GM12878 (cell line): ENCODE measurements around the gene KIAA2012.

ENCODE experiments used
- BCL11A ChIP-seq: IDR thresholded peaks from 2 replicates; pipeline ENCODE4 v1.6.1; 2011; ENCODE audit warnings: low read depth, low read length
- BHLHE40 ChIP-seq, 2 experiments: fragments of 450-650 bp in 1 of 2; IDR thresholded peaks; 2 replicates each; pipeline ENCODE4 v1.6.1; 2011 to 2017; ENCODE audit warnings: low read depth in 2 of 2, borderline replicate concordance in 1 of 2, improper control_type of control experiment in 1 of 2, low read length in 1 of 2, mild to moderate bottlenecking in 1 of 2
- CHD2 ChIP-seq: IDR thresholded peaks from 2 replicates; pipeline ENCODE4 v1.6.1; 2011; ENCODE audit warnings: low read depth, low read length, improper control_type of control experiment, borderline replicate concordance
- CREB1 ChIP-seq: IDR thresholded peaks from 2 replicates; pipeline ENCODE4 v1.6.1; 2012; ENCODE audit warnings: low read depth, mild to moderate bottlenecking, inconsistent platforms
- CTCF ChIP-seq, 3 experiments: IDR thresholded peaks in 2 of 3; conservative IDR thresholded peaks in 1 of 3; 2 replicates each; pipeline ENCODE4 v1.5.1; 2011; ENCODE audit warnings: low read depth in 3 of 3, low read length in 3 of 3, mild to moderate bottlenecking in 3 of 3, control low read depth in 2 of 3, moderate library complexity in 2 of 3, inconsistent platforms in 1 of 3, mixed read lengths in 1 of 3; ENCODE audit not compliant: control insufficient read depth in 2 of 3, insufficient read depth in 1 of 3; ENCODE audit errors: extremely low read depth in 1 of 3
- EED ChIP-seq: sonication (generic); IDR thresholded peaks from 2 replicates; pipeline ENCODE4 v1.6.1; 2016; ENCODE audit warnings: antibody characterized with exemption, low read depth
- ESRRA ChIP-seq: IDR thresholded peaks from 2 replicates; pipeline ENCODE4 v1.6.1; 2012; ENCODE audit warnings: mild to moderate bottlenecking, low read length, improper control_type of control experiment
- HDAC6 ChIP-seq: fragments of 200-600 bp; sonication (generic); IDR thresholded peaks from one replicate; pipeline ENCODE4 v1.8.0; 2017; ENCODE audit warnings: antibody characterized with exemption; ENCODE audit not compliant: unreplicated experiment
- POLR2A ChIP-seq: IDR thresholded peaks from 2 replicates; pipeline ENCODE4 v1.6.1; 2011; ENCODE audit warnings: low read depth, mild to moderate bottlenecking, low read length
- POLR2AphosphoS5 ChIP-seq: IDR thresholded peaks from 2 replicates; pipeline ENCODE4 v1.6.1; 2011; ENCODE audit warnings: mild to moderate bottlenecking, low read length, inconsistent platforms
- ZNF24 ChIP-seq: fragments of 450-650 bp; IDR thresholded peaks from 2 replicates; pipeline ENCODE4 v1.6.1; 2017; ENCODE audit warnings: antibody characterized with exemption, mild to moderate bottlenecking

- TF ChIP-seq CHD2 (no peak), CREB1 (no peak), CTCF (IDR thresholded peaks at IDR 0.05 in 2 of 3, conservative IDR thresholded peaks at IDR 0.05 in 1 of 3; ENCODE audit: control insufficient read depth in 2 of 3, extremely low read depth in 1 of 3, insufficient read depth in 1 of 3, low read depth in 3 of 3, low read length in 3 of 3) (no peak), BHLHE40 (IDR thresholded peaks at IDR 0.05; ENCODE audit: borderline replicate concordance in 1 of 2, low read depth in 2 of 2, low read length in 1 of 2) (no peak), POLR2AphosphoS5 (no peak), HDAC6 (no peak), BCL11A (no peak), EED (no peak), ESRRA (no peak), ZNF24 (no peak), POLR2A (no peak)
These were observed 23.8 kb upstream of the KIAA2012 start for GRCh38 chr2:202049092-202049728.
